ENCODE data around the gene CMSS1.
A peak's percentile ranks its signal among the peaks of the same experiment; 100 is the strongest.

The CMSS1 gene

GRCh38 chr3:99909714-99910495 is 92.2 kb downstream of the CMSS1 start:
- DNase-seq: peak; percentile 58

GRCh38 chr3:99910752-99911290 is 93.2 kb downstream of the CMSS1 start:
- DNase-seq: no peak

DNA sequence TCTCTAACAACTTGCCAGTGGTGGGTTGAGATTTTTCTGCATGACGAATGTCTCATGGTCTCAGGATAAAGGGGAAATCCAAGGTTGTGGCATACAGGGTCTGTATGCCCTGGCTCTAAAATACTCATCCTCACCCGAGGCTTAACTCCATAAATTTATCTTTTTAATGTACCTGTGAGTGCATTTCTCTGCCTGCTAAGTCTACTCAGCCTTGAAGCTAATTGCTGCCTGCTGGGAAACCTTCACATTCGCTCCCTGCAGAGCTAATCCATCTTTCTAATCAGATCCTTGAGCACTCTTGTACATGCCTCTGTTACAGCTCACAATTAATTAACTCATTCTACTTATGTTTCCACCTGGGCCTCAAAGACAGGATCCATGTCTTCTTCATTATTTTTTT is 93.8 kb downstream of the CMSS1 start:
- DNase-seq: no peak

DNA sequence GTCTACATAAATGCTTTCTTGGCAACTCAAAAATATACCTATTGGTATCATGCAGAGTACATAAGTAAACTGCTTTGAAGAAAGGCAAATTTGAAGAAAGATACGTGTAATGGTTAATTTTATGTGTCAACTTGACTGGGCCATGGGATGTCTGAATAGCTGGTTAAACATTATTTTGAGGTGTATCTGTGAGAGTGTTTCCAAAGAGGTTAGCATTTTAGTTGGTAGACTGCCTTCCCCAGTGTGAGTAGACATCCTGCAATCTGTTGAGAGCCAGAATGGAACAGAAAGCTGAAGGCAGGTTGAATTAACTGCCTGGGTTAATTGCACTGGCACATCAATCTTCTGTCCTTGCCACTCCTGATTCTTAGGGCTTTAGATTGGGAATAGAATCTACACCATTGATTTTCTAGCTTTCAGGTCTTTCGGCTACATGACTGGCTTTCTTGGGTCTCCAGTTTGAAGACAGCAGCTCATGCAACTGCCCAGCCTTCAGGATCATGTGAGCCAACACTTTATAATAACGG is 98.3 kb downstream of the CMSS1 start:
- no peak for DNase-seq

- DNase-seq: peak; percentile 29
Observed at GRCh38 chr3:99918715-99919114, 101.1 kb downstream of the CMSS1 start.

DNA sequence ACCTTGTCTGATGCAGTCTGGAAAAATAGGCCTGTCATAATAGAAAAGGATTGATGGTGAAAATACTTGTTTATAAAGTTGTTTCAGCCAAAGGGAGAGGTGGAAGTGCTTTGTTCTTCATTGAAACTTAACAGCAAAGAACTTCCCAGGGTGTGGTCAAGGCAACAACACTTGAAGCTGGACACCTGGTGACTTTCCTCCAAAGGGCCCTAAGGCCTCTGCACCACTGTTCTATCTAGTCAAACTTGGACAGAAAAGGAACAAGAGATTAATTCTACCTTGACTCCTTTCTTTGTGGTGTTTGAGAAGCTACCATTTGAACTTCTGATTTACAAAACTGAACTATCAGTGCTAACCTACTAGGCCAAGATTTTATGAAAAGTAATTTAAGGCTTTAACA is 102.0 kb downstream of the CMSS1 start:
- no peak for DNase-seq

DNA sequence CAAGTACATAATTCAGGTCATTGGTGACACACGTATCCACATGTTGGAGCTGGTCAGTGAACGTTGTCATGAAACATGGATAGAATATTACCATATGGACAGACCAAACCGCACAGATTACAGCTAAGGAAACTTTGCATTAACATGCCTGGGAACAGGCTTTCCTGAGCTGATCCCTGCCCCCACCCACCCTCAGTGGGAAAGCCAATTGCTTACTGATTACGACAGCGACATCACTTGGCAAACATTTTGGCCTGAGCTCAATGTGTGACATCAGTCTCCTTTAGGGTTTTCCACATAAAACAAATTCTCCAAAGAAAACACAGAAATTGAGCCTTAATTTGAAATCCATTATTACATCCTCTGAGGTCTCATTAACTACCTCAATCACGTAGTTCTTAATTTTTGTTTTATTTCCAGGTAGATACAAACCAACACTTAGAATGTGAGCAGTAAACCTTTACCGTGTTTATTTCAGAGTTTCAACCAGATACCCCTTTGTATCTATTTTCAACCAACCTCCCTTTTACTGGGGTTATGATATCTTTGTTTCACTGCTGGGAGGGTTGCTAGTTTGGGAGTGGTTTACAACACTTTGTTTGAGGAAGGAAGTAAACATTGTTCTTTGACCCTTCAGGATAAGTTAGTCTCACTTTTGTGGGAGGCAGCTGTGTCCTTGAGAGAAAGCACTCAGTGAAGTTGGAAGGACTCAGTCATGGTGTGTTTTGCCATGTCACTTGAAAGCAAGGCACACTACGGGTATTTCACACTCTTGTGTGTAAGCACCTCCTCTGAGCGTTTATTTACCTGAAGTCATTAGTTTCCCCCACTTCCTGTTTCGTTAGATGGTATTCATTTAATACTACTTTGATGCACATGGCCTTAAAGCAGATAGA is 103.1 kb downstream of the CMSS1 start:
- DNase-seq: peak; percentile 54

- DNase-seq: no peak
Observed at GRCh38 chr3:99921377-99921695, 103.7 kb downstream of the CMSS1 start.

- DNase-seq: no peak
Observed at GRCh38 chr3:99921986-99922385, 104.3 kb downstream of the CMSS1 start.

GRCh38 chr3:99923873-99924272 is 106.2 kb downstream of the CMSS1 start:
- no peak for DNase-seq

GRCh38 chr3:99925584-99926230 is 108.0 kb downstream of the CMSS1 start:
- DNase-seq: peak; percentile 62

DNA sequence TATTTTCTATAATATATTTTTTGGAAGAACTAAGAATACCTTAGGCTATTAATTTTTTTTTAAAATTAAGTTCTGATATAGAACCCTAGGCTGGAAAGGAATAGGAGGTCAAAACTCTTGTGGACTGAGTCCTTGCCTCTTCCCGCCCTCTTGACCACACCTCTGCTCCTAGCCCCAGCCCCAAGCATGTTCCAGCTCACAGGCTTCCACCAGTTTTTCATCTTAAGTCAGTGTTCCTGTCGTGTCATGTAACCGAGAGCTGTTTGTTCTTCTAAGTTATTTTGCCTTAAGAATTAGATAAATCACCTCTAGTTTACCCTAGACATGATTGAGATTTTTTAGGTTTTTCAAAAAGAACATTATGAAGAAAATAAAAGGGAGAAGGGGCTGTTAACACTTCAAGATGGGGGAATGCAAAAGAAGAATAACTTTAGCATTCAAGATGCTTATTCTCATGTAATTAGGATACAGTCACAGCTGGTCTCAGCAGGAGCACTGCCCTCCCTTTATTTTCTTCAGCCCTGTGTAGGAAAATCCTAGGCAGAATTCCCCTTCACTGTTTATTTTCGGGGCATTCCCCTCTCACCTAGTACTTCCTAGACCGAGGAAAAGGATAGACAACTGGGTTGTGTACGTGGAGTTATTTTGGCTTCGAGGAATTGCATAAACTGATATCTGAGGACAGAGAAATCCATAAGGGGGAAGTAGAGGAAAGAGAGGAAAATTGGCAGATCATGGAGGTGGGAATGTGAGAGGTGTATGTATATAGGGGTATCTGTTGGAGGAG is 110.2 kb downstream of the CMSS1 start:
- DNase-seq: no peak

- no peak for DNase-seq
Observed at GRCh38 chr3:99928771-99929744, 111.4 kb downstream of the CMSS1 start.

- DNase-seq: peak; percentile 62
Observed at GRCh38 chr3:99929745-99930139, 112.1 kb downstream of the CMSS1 start.

GRCh38 chr3:99931059-99931458 is 113.4 kb downstream of the CMSS1 start:
- DNase-seq: no peak

GRCh38 chr3:99933971-99934750 is 116.5 kb downstream of the CMSS1 start:
- DNase-seq: no peak

- DNase-seq: peak; percentile 38
Observed at GRCh38 chr3:99934975-99935797, 117.5 kb downstream of the CMSS1 start.

- no peak for DNase-seq
Observed at GRCh38 chr3:99938270-99938911, 120.7 kb downstream of the CMSS1 start.

DNA sequence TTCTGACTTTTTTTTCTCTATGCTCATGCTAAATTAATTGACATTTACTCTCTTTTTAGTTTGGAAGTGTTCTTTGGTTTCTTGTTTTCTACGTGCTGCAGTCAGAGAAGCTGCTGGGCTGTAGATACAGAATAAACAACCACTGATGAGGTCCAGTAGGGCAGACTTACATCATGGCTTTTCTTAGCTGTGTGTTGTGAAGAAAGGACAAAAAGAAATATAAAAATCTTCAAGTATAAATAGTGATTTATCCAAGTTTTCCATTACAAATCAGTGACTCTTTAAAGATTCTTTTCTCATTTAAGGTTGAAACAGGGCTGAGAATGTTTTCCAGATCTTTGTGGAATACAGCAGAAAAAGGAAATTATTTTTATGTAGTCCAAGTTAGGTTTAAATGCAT is 122.2 kb downstream of the CMSS1 start:
- DNase-seq: no peak

Data from NCI-H226 (cell line).